CD4-positive, alpha-beta T cell treated with Interleukin-2 at 100 ng/mL for 4 hours (primary cell): ENCODE data around the gene NID2.

Experiments
- DNase-seq: peaks from one replicate; pipeline ENCODE4 v3.0.0-alpha.2; 2020; ENCODE audit warnings: low spot score

NID2 gene

GRCh38 chr14:52068615-52069306 lies at the start of gene NID2:
Gene NID2, minus strand, starts transcription at chr14:52069059. Its CDS starts 65 bp downstream, at chr14:52068994.
- peak; percentile 46 for DNase-seq

GRCh38 chr14:52117111-52117832 lies 48.4 kb upstream of the NID2 start:
- no peak for DNase-seq

- DNase-seq: no peak
Measured at GRCh38 chr14:52115286-52115685, 46.4 kb upstream of the NID2 start.

- no peak for DNase-seq
Measured at GRCh38 chr14:52112336-52113018, 43.6 kb upstream of the NID2 start.

- no peak for DNase-seq
Measured at GRCh38 chr14:52111583-52111982, 42.7 kb upstream of the NID2 start.

GRCh38 chr14:52110441-52111086 lies 41.7 kb upstream of the NID2 start:
- DNase-seq: no peak

GRCh38 chr14:52108823-52109222 lies 40.0 kb upstream of the NID2 start:
- DNase-seq: no peak

- DNase-seq: no peak
Measured at GRCh38 chr14:52106840-52107239, 38.0 kb upstream of the NID2 start.

- no peak for DNase-seq
Measured at GRCh38 chr14:52103416-52103815, 34.6 kb upstream of the NID2 start.

- DNase-seq: no peak
Measured at GRCh38 chr14:52095794-52096193, 26.9 kb upstream of the NID2 start.

- DNase-seq: no peak
Measured at GRCh38 chr14:52095336-52095735, 26.5 kb upstream of the NID2 start.

- no peak for DNase-seq
Measured at GRCh38 chr14:52094546-52095271, 25.9 kb upstream of the NID2 start.

GRCh38 chr14:52091928-52092327 lies 23.1 kb upstream of the NID2 start:
- DNase-seq: no peak

GRCh38 chr14:52090936-52091335 lies 22.1 kb upstream of the NID2 start:
- no peak for DNase-seq

- no peak for DNase-seq
Measured at GRCh38 chr14:52089218-52089617, 20.4 kb upstream of the NID2 start.

GRCh38 chr14:52086711-52087110 lies 17.9 kb upstream of the NID2 start:
- no peak for DNase-seq

- no peak for DNase-seq
Measured at GRCh38 chr14:52082903-52083302, 14.0 kb upstream of the NID2 start.

- DNase-seq: no peak
Measured at GRCh38 chr14:52081964-52082363, 13.1 kb upstream of the NID2 start.

- no peak for DNase-seq
Measured at GRCh38 chr14:52080808-52081755, 12.2 kb upstream of the NID2 start.

- DNase-seq: no peak
Measured at GRCh38 chr14:52080158-52080800, 11.4 kb upstream of the NID2 start.
